Measurements from ENCODE around the gene AGBL4. TPM values are rescaled to one million over a fixed set of nuclear protein-coding genes. Genes with fewer than 3 reads are reported as not detected.

The AGBL4 gene
- total and polyA plus RNA-seq, 9 of the 15 experiments (the other 6 are each of a cell fraction or from before 2014, with no cell fraction given), result 0.11 TPM; not detected in 7

DNA sequence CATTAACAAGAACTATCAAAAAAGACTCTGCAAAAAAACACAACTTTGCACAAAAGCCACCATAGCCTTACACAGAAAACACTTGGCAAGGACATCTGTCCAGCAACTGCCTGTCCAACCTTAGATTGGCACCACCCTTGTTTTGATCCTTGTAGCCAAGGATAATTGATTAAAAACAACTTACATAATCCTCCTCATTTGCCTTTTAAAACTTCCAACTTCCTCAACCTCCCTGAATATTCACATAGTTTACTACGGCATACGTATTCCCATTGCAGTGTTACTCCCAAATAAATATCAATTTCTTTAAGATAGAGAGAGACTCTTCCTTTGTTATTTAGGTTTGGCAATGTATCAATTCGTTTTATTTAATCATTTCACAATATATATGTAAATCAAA is 72.4 kb downstream of the AGBL4 start:
- FAIRE-seq (no peak), DNase-seq (ENCODE audit: extremely low read depth in 1 of 4, low spot score in 3 of 4) (no peak), ATAC-seq (no peak)
- 0% methylated on average over 3 of the region's 3 CpGs for WGBS (ENCODE audit: insufficient coverage, low coverage, missing lambda C conversion rate)
- TF ChIP-seq POLR3G (IDR thresholded peaks at IDR 0.05; ENCODE audit: extremely low read depth, insufficient read length, insufficient replicate concordance), result no peak
- TF ChIP-seq, protein P1, sequence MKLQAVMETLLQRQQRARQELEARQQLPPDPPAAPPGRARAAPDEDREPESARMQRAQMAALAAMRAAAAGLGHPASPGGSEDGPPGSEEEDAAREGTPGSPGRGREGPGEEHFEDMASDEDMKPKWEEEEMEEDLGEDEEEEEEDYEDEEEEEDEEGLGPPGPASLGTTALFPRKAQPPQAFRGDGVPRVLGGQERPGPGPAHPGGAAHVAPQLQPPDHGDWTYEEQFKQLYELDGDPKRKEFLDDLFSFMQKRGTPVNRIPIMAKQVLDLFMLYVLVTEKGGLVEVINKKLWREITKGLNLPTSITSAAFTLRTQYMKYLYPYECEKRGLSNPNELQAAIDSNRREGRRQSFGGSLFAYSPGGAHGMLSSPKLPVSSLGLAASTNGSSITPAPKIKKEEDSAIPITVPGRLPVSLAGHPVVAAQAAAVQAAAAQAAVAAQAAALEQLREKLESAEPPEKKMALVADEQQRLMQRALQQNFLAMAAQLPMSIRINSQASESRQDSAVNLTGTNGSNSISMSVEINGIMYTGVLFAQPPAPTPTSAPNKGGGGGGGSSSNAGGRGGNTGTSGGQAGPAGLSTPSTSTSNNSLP (IDR thresholded peaks at IDR 0.05; ENCODE audit: borderline replicate concordance, low read depth, low read length), result no peak
- TF ChIP-seq, protein P2, sequence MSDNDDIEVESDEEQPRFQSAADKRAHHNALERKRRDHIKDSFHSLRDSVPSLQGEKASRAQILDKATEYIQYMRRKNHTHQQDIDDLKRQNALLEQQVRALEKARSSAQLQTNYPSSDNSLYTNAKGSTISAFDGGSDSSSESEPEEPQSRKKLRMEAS (CRISPR knock-in tag; IDR thresholded peaks at IDR 0.05), result no peak
- no peak for TF ChIP-seq MXI1 (IDR thresholded peaks at IDR 0.05; ENCODE audit: low read depth, low read length)
- no peak for TF ChIP-seq BRD9 (IDR thresholded peaks at IDR 0.05; ENCODE audit: low read depth, partially characterized antibody)
- no peak for TF ChIP-seq IFI16 (CRISPR knock-in tag; IDR thresholded peaks at IDR 0.05)
- no peak for TF ChIP-seq ARID1B (IDR thresholded peaks at IDR 0.05)
- no peak for TF ChIP-seq CSDE1 (IDR thresholded peaks at IDR 0.05)
- no peak for TF ChIP-seq ZBTB8A (IDR thresholded peaks at IDR 0.05; ENCODE audit: partially characterized antibody)
- TF ChIP-seq ZNF766 (CRISPR knock-in tag; conservative IDR thresholded peaks at IDR 0.05), result no peak
- TF ChIP-seq TAF9B (IDR thresholded peaks at IDR 0.05; ENCODE audit: partially characterized antibody), result no peak
- no peak for TF ChIP-seq NFATC3 (IDR thresholded peaks at IDR 0.05)
- no peak for TF ChIP-seq KHSRP (IDR thresholded peaks at IDR 0.05)
- TF ChIP-seq CREM (IDR thresholded peaks at IDR 0.05; ENCODE audit: low read depth), result no peak
- no peak for TF ChIP-seq HNRNPK (IDR thresholded peaks at IDR 0.05; ENCODE audit: low read depth, low read length, poor library complexity, severe bottlenecking)
- no peak for TF ChIP-seq SMAD4 (CRISPR knock-in tag; conservative IDR thresholded peaks at IDR 0.05)
- TF ChIP-seq TAF15 (IDR thresholded peaks at IDR 0.05; ENCODE audit: low read depth, low read length), result no peak
- no peak for TF ChIP-seq HDAC3 (IDR thresholded peaks at IDR 0.05; ENCODE audit: borderline replicate concordance, partially characterized antibody)
- TF ChIP-seq, protein P3, sequence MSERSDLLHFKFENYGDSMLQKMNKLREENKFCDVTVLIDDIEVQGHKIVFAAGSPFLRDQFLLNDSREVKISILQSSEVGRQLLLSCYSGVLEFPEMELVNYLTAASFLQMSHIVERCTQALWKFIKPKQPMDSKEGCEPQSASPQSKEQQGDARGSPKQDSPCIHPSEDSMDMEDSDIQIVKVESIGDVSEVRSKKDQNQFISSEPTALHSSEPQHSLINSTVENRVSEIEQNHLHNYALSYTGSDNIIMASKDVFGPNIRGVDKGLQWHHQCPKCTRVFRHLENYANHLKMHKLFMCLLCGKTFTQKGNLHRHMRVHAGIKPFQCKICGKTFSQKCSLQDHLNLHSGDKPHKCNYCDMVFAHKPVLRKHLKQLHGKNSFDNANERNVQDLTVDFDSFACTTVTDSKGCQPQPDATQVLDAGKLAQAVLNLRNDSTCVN (CRISPR knock-in tag; IDR thresholded peaks at IDR 0.05), result no peak
- Histone ChIP-seq H3K27ac (ENCODE audit: extremely low read depth, low read depth, low read length) (no peak overlapping the region), H3K4me2 (ENCODE audit: insufficient read depth, low read length) (no peak overlapping the region), H3K27me3 (ENCODE audit: control insufficient read depth in 2 of 2, insufficient read depth in 2 of 2, low read length in 2 of 2) (no peaks in the 10 kb centered on the region), H3K9ac (ENCODE audit: insufficient read depth in 1 of 2, low read depth in 2 of 2, low read length in 2 of 2) (no peak overlapping the region), H3K4me1 (replicated peaks in 1 of 2; ENCODE audit: control insufficient read depth in 2 of 2, insufficient read depth in 2 of 2, low read length in 2 of 2) (no peaks in the 10 kb centered on the region), H3K9me3 (replicated peaks; ENCODE audit: control insufficient read depth, insufficient read depth, low read depth, low read length) (no peaks in the 10 kb centered on the region; the same call in 1 of the 2 replicates), H2AFZ (ENCODE audit: low read depth, low read length) (no peak overlapping the region), H3K36me3 (ENCODE audit: control insufficient read depth, insufficient read depth, low read length) (no peaks in the 10 kb centered on the region), H3K79me2 (ENCODE audit: control insufficient read depth, insufficient read depth, low read length) (no peaks in the 10 kb centered on the region), H3K9me1 (ENCODE audit: control insufficient read depth, insufficient read depth, low read length) (no peaks in the 10 kb centered on the region), H3K4me3 (no peak overlapping the region), H4K20me1 (replicated peaks; ENCODE audit: control insufficient read depth, insufficient read depth, low read length) (no peaks in the 10 kb centered on the region)
- intact Hi-C loops (cut with micrococcal nuclease) (no loop called here), in situ Hi-C loops (cut with MboI) (no loop called here)
- CTCF ChIA-PET (ENCODE audit: low intra/inter-chr PET ratio), result no interaction called here
- BruUV-seq (replicated peaks), result no TSS peak
- POLR2A ChIA-PET, result no interaction called here
